Activated T-cell treated with anti-CD3 and anti-CD28 coated beads for 1 hour (primary cell): ENCODE results near the gene COL6A2.
"Not testable (repeated sequence)": the region's sequence is repeated elsewhere in the genome, so short reads cannot be mapped to it uniquely, and the experiment has no call there.

Experiments used
- DNase-seq: peaks from one replicate; pipeline ENCODE4 v3.0.0-alpha.2; 2020; ENCODE audit warnings: low read depth

COL6A2 gene

DNA sequence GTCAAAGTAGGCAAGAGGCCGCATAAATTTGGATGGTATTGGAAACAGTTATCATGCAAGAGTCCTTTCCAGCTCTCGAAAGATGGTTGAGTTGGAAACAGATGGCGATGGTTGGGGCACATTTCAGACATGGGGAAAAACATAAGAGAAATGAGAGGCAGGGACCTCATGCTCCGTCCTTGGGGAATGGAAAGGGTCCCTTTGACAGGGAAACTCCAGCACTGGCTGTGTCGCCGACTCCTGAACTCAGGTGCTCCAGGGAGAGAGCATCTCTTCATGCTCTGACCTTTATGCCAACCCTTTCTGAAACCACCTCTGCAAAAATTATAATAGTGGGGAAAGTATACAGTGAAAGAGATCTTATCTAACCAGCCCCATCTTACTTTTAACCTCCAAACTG lies 36.8 kb upstream of the COL6A2 start:
- no peak for DNase-seq

DNA sequence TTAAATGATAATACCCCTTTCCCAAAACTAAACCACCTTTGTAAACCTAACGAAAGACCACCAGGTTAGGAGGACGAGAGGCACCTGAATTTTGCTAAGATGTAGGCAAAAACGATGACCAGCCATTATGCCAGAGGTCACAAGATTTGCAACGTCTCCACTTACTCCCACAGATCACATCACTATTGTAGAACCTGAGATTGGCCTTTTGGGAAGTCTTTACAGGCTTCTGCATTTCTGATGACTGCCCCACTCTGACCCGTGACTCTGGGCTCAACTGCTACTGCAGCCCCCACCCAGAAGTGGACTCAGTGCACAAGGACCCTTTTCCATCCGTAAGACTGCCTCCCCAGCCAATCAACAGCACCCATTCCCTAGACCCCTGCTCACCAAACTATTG lies 36.4 kb upstream of the COL6A2 start:
- no peak for DNase-seq

DNA sequence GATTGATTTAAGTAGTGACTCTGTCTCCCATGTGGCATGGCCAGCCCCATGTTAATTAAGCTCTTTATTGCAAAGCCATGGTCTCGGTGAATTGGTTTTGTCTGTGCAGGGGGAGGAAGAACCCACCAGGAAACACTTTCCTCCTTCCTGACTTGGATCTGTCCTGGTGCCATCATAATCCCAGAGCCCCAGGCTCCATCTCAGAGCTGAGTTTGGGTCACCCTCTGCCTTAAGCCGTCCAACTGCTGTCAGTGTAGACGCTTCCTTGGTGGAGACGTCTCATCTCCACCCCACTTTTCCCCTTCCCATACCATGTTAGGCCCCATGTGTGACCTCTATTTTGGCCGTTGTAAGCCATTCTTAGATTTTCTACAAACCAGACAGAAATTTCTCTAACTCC lies 36.0 kb upstream of the COL6A2 start:
- DNase-seq, result no peak

DNA sequence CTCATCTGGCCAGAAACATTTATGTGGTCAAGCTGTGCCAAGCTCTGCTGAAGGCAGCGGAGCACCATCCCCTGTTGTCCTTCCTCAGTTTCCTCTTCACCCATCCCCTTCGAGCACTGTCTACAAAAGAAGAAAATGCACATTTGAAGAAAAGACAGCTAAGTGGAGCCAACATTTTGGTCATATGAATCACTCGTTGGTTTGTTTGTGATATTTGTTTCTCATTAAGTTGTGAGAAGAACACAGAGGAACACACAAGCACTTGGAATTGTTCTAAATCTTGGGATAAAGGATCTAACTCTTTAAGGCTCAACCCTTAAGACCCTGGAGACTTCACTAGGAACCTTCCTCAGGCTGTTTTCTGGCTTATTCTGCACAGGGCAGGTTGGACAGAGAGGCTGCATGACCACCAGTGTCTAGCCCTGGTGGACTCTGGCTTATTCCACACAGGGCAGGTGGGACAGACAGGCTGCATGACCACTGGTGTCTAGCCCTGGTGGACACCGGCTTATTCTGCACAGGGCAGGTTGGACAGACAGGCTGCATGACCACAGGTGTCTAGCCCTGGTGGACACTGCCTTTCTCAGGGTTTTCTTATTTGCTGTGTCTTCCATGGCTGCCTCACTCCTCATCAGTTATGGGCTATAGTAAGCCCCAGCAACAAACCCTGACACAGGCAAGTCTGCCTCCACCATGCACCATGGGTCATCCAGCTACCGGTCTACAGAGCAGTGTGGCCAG lies 35.3 kb upstream of the COL6A2 start:
- no peak for DNase-seq

DNA sequence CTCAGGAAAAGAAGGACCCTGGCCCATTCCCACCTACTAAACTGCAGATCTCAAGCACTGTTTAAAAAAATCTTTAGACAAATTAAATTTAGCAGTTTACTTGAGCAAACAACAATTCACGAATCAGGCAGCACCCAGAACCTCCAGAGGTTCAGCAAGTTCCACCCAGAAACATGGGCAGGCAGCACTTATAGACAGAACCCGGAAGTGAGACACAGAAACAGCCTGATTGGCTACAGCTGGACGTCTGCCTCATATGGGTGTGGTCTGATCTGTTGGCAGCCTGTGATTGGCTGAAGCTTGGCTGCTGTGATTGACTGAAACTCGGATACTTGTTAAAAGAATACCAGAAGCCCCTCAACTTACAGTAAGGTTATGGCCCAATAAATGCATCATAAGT lies 34.7 kb upstream of the COL6A2 start:
- DNase-seq, result no peak

DNA sequence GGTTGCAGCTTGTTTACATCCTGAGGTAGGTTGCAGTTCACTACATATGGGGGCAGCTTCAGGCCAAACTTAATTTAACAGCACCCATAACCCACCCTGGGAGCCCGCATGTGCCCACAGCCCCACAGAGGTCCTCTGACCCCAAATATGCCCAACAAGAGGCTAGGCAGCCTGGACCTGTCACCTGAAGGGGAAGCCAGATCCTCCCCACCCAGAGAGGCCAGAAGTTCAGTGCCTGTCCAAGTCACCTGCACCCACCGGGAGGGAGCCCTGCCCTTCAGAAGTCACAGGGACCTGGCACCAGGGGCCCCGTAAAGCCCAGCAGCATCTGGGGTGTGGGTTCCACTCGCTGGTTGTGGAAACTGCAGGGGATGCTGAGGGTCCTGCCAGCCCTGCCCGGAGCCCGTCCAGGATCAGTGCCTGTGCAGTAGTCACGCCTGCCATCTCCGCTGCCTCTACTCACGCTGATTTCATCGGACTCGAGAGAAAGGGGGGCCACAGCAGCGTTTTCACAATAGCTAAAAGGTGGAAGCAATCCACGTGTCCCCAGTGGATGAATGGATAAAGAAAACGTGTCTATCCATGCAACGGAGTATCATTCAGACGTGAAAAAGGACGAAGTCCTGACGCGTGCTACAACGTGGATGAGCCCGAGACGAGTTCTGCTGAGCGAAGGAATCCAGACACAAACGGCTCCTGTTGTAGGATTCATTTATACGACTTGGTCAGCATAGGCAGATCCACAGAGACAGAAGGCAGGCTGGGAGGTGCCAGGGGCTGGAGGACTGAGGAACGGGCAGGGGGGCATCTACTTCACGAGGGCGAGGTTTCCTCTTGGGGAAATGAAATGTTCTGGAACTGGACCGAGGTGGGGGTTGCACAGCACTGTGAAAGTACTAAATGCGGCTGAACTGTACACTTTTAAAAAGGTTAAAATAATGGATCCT lies 33.9 kb upstream of the COL6A2 start:
- DNase-seq, result no peak

DNA sequence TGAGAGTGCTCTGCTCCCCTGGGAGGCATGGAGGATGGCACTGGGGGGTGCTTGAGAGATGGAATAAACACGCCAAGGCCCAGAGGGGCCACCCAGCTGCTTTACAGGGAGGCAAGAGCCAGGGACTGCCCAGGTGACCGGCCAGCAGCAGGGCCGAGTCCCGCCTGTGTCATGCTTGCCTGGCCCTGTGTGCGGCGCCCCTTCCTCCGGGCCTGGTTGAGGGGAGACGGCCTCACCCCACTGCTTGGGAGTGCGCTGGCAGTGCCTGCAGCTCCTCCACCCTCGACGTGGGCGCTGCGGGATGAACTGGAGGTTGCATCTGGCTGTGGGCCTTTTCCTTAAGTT lies 33.1 kb upstream of the COL6A2 start:
- no peak for DNase-seq

DNA sequence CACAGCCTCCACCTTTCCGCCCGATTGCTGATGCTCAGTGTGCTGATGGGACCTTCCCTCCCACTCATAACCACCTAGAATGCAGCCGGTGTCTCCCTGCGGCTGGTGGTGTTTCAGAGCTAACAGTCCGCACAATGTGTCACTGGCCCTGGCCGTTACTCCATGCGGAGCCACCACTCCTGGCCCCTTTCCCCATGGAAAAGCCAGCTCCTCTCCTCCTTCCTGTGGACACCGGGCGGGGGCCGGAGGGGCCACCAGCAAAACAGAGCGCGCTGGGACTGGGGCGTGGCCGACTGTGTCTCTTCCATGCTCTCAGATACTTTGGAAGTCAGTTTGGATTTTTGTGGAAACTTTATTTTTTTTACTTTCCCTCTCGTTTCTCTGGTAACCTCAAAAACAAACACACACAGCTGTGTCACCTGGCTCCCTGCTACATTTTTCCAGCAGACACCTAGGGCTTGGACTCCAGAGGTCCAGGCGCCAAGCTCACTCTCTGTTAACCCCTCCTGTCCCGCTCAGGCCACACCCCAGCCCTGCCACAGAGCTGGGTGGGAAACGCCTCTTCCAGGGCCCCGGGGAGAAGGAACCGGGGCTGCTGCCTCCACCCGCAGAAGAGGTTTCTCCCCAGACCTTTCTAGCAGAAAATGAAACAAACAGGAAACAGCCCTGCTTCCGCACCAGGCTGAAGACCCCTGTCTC lies 32.5 kb upstream of the COL6A2 start:
- DNase-seq, result no peak

DNA sequence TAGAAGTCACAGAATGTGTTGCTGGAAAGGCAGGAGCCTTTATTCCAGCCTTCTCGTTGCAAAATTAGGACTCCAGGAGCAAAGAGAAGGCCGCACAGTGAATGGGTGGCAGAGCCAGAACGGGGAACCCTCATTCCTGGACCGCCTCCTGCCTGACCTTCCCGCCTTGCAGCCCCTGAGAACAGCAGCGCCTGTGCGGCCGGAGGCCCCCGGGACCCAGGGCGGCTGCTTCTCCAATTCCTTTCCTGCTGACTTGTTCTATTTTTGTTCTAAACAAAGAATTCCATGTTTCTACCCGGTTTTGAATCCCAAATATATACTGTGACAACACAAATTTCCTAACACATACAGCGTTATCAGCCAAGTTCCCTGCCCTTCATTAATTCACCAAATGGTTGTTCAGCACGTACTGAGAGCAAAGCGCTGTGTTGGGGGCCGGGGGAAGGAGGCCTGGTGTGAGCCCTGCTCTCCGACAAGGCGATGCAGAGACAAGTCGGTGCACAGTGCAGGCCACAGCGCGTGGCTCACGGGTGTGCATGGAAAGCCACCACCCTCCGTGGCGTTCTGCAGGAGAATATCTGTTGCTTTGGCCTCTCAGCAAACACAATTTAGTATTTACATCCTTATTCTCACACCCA lies 31.9 kb upstream of the COL6A2 start:
- DNase-seq, result no peak

DNA sequence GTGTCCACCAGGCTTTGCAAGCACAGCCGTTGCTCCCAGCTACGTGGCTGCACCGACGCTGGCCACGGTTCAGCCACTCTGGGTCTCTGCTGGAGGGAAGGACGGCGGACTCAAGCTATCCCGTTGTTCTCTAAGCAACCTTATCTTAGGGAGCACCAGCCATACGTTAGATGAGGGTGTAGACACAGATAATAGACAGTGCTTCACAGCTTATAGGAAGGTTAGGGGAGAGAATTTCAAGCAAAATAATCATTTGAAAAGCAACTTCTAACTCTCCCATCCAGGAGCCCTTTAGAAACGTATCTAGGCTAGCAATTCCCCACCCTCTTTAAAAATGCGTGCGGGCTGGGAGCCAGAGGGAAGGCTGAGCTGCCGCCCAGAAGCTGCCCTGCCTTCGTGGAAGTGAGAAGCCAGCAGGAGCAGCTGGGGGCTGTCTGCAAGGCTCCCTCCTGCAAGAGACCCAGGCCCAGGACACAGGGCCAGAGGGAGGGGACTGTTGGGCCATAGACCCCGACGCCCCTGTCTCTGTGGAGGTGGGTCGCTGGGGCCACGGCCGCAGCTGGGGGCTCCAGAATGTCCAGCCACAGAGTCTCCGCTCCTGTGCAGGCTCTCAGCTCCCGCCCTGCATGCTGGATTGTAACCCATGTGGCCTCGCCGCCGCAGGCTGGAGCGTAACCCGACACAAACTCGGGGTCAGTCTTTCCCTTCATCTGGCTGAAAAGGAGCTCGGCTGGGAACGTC lies 31.2 kb upstream of the COL6A2 start:
- DNase-seq, result no peak

DNA sequence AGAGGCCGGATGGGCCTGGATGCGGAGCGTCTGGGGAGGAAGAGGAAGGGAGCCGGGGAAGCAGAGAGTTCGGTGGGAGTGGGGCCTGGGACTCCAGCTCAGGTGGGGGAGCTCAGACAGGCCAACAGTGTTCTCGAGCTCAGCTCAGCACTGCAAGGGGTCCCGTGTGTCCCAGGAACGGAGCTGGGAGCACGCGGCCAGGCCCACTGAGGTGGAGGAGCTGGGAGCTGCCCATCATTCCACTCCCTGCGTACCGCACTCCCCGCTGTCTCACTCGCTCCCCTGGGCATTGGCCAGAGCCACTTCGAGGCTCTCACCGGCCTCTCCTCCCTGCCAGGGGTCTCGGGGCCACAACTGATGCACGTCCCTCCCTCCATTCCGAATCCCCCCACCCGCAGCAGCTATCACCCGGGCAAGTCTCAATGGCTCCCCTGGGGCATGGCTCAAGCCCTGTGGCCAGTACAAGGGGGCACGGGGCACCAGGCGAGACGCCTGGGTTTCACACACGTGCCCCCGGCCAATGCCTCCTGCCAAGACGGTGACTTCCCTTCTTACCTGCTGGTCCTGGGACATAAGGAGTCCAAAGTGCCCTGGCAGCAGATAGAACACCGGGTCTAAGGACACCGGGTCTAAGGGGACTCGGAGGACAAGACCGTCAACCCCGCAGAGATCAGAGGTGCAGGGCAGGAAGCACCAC lies 30.3 kb upstream of the COL6A2 start:
- no peak for DNase-seq

DNA sequence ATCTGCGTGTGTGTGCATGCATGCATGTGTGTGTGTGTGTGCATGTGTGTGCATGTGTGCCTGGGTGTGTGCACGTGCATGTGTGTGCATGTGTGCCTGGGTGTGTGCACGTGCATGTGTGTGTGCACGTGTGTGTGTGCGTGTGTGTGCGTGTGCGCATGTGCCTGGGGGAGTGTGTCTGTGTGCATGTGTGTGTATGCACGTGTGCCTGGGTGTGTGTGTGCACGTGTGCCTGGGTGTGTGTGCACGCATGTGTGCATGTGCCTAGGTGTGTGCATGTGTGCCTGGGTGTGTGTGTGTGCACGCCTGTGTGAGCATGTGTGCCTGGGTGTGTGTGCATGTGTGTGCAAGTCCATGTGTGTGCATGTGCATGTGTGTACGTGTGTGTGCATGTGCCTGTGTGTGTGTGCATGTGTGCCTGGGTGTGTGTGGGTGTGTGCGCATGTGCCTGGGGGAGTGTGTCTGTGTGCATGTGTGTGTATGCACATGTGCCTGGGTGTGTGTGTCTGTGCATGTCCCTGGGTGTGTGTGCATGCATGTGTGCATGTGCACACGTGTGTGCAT lies 29.3 kb upstream of the COL6A2 start:
- DNase-seq, result no peak

DNA sequence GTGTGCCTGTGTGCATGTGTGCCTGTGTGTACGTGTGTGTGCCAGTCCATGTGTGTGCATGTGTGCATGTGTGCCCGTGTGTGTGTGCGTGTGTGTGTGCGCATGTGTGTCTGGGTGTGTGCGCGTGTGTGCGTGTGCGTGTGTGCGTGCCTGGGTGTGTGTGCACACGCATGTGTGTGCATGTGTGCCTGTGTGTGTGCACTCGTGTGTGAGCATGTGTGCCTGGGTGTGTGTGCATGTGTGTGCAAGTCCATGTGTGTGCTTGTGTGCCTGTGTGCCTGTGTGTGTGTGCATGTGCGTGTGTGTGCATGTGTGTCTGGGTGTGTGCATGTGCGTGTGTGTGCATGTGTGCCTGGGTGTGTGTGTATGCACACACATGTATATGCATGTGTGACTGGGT lies 28.7 kb upstream of the COL6A2 start:
- no peak for DNase-seq

DNA sequence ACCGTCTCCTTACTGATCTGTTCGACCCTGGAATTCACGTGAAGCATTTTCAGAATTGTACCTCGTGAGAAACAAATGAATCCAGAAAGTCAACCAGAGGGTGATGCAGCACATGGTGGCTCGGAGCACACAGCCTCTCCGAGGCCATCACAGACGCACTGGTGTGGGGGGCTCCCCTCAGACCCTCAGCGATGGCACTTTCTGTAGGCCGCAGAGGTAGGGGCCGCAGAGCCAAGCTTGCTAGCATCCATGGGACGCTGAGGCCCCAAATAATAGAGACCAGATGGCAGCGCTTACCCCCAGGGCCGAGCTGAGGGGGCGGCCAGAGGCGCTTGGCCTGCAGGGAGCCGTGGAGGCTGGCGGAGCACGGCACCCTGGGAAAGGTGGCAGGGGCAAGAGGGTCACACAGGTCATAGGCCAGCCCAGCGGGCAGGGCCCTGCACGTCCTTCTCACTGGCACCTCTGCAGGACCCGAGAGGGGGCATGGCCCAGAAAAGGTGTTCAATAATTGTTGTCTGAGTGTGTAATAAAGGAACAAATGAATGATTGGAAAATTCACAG lies 28.1 kb upstream of the COL6A2 start:
- no peak for DNase-seq

DNA sequence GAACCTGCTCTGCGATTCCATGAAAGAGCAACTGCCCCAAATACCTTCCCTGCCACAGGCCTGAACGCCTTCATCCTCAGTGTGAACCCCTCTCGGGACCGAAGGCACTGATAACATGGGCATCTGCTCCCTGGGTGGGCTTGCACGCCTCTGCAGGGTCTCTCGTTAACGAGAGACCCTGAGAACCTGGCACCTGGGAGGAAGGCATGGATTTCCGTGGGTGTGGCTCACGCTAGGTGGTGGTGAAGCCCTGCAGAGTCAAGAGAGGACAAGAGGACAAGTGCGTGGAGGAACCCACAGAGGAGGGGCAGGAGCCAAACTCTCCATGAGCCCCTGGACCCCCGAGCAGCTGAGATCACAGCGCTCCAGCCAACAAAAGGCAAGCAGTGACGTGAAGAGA lies 26.8 kb upstream of the COL6A2 start:
- no peak for DNase-seq

DNA sequence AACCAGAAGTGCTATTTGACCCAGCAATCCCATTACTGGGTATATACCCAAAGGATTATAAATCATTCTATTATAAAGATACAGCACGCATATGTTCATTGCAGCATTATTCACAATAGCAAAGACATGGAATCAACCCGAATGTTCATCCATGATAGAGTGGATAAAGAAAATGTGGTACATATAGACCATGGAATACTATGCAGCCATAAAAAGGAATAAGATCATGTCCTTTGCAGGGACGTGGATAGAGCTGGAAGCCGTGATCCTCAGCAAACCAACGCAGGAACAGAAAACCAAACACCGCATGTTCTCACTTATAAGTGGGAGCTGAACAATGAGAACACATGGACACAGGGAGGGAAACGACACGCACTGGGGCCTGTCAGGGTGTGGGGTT lies 21.2 kb upstream of the COL6A2 start:
- DNase-seq, result not testable (repeated sequence)

DNA sequence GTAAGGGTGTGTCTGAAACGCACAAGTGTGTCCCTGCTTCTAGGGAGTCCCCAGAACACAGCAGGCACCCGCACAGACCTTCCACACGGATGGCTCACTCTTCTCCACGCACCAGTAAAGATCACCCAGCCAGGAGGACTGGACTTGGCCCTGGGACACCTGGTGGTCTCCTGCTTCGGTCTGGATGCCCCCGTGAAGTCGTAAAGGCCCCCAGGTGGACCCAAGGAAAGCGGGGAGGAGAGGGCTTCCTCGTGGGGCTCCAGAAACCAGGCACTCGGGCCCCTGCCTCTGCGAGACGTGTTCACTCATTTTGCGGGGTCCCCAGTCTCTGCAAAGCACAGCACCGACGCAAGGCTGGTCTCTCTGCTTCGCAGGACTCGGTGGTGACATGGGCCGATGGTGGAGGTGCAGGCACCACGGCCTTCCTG lies 20.2 kb upstream of the COL6A2 start:
- no peak for DNase-seq

DNA sequence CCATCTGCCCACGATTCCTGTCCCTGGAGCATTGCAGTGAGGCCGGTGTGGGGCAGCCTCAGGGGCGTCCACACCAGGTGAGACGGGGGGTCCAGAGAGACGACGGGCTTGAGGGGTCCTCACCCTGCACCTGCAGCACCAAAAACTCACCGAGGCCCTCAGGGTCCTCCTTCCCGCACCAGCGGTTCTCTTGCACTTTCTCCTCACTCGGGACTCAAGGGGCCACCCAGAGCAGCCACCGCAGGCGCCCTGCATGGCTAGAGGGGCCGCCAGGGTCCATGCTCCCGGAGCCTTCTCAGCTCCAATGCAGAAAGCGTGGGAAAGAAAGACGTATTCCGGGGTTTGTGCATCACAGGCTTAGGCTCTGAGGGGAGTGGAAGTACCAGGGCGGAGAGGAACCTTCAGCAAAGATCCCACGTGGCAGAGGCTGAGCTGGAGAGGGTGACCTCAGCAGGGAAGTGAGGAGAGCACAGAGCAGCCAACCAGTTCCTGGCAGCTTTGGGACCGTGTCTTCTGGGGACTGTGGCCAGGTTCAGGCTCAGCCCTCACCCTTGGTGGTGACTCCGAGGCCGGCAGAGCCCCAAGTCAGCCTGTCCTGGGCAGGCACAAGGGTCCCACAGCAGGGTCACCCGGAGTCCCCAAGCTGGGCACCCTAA lies 19.5 kb upstream of the COL6A2 start:
- DNase-seq, result no peak

DNA sequence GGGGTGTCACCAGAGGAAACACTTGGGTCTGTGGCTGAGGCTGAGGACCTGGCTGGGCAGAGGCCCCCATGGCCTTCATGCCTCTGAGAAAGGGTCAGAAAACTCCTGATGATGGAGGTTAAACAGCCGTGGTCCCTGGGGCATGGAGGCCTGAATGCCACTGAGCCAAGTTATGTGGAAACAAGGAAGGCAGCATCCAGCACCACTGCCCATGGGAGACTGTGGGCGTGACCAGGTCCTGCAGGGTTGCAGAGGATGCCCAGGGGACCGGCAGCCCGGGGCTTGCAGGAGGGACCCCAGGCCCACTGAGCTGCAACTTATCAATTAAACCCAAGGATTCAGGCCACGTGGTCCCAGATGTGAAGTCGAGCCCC lies 18.9 kb upstream of the COL6A2 start:
- DNase-seq, result no peak
